ENCODE measurements around the gene ARHGAP15. TPM values are rescaled to one million over a fixed set of nuclear protein-coding genes. Genes with fewer than 3 reads are reported as not detected.

ARHGAP15 gene
- total RNA-seq, 1 experiment from 2014 or later: 0.42 TPM

DNA sequence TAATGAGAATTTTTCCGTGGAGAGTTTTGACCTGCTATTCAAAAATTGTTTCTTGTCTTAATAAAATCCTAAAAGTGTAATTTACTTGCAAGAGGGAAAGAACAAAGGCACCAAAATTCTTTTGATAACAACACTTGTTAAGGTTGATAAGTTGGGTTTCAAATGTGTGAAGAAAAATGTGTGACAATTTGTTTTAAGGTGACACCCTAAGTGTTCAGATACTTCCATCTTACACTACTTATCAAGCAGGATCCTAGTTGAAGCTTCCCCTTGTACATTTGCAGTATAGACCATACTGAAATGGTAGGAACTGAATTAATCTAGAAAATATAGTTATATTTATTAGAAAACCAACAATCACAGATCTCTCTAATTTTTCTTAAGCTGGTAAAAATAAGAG, 204.6 kb downstream of the ARHGAP15 start:
- no peak overlapping the region for H3K4me2 ChIP-seq (ENCODE audit: low read length)
- no peak overlapping the region for H2AFZ ChIP-seq (ENCODE audit: low read depth, low read length, poor library complexity, severe bottlenecking)
- POLR2A ChIA-PET: no interaction called here
- no peaks in the 10 kb centered on the region for H3K4me1 ChIP-seq (ENCODE audit: control insufficient read depth in 1 of 2, insufficient read depth in 2 of 2, low read length in 2 of 2)
- no peaks in the 10 kb centered on the region for H3K9me3 ChIP-seq (ENCODE audit: control insufficient read depth in 1 of 2, insufficient read depth in 1 of 2, low read depth in 1 of 2, low read length in 2 of 2)
- no peaks in the 10 kb centered on the region for H3K79me2 ChIP-seq (ENCODE audit: insufficient read depth, low read length)
- RAD21 ChIA-PET (ENCODE audit: low non-redundant PET in 1 of 2, low total read pairs in 2 of 2, uncharacterized antibody in 2 of 2, unreplicated experiment in 2 of 2): no interaction called here
- no peaks in the 10 kb centered on the region for H3K9me2 ChIP-seq (ENCODE audit: insufficient read depth)
- H3K27me3 ChIP-seq (ENCODE audit: insufficient read depth, low read length): peaks cover 9% of the 10 kb centered on the region
- H3K36me3 ChIP-seq (ENCODE audit: control insufficient read depth in 1 of 2, insufficient read depth in 2 of 2, low read length in 2 of 2): no peaks in the 10 kb centered on the region
- no peak for DNase-seq (ENCODE audit: low read depth, low spot score)
- TF ChIP-seq, protein P1, sequence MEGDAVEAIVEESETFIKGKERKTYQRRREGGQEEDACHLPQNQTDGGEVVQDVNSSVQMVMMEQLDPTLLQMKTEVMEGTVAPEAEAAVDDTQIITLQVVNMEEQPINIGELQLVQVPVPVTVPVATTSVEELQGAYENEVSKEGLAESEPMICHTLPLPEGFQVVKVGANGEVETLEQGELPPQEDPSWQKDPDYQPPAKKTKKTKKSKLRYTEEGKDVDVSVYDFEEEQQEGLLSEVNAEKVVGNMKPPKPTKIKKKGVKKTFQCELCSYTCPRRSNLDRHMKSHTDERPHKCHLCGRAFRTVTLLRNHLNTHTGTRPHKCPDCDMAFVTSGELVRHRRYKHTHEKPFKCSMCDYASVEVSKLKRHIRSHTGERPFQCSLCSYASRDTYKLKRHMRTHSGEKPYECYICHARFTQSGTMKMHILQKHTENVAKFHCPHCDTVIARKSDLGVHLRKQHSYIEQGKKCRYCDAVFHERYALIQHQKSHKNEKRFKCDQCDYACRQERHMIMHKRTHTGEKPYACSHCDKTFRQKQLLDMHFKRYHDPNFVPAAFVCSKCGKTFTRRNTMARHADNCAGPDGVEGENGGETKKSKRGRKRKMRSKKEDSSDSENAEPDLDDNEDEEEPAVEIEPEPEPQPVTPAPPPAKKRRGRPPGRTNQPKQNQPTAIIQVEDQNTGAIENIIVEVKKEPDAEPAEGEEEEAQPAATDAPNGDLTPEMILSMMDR (IDR thresholded peaks at IDR 0.05 in 2 of 3, conservative IDR thresholded peaks at IDR 0.05 in 1 of 3; ENCODE audit: borderline replicate concordance in 1 of 3, insufficient read depth in 1 of 3, low read depth in 2 of 3, low read length in 2 of 3): no peak
- TF ChIP-seq TCF7L2 (IDR thresholded peaks at IDR 0.05; ENCODE audit: borderline replicate concordance, extremely low read depth, insufficient read depth, insufficient read length) (no peak), ZBTB33 (IDR thresholded peaks at IDR 0.05; ENCODE audit: extremely low read depth, insufficient replicate concordance, low read length) (no peak), JUND (IDR thresholded peaks at IDR 0.05) (no peak), EZH2 (IDR thresholded peaks at IDR 0.05) (no peak), POLR2A (IDR thresholded peaks at IDR 0.05; ENCODE audit: borderline replicate concordance, extremely low read depth, insufficient read depth, insufficient read length) (no peak), ZFX (IDR thresholded peaks at IDR 0.05) (no peak), SIN3A (IDR thresholded peaks at IDR 0.05; ENCODE audit: low read depth) (no peak), ELF1 (IDR thresholded peaks at IDR 0.05; ENCODE audit: borderline replicate concordance, low read depth) (no peak), FOSL1 (IDR thresholded peaks at IDR 0.05; ENCODE audit: low read depth) (no peak), SRF (IDR thresholded peaks at IDR 0.05; ENCODE audit: low read depth) (no peak), EZH2phosphoT487 (IDR thresholded peaks at IDR 0.05; ENCODE audit: borderline replicate concordance) (no peak), REST (IDR thresholded peaks at IDR 0.05; ENCODE audit: low read depth) (no peak), POLR2AphosphoS5 (IDR thresholded peaks at IDR 0.05; ENCODE audit: low read depth, low read length) (no peak), SP1 (IDR thresholded peaks at IDR 0.05; ENCODE audit: low read depth) (no peak)
- TF ChIP-seq, protein P2, sequence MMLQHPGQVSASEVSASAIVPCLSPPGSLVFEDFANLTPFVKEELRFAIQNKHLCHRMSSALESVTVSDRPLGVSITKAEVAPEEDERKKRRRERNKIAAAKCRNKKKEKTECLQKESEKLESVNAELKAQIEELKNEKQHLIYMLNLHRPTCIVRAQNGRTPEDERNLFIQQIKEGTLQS (IDR thresholded peaks at IDR 0.05): no peak
- no peak overlapping the region for H3K9ac ChIP-seq (ENCODE audit: low read length)
- intact Hi-C loops (cut with micrococcal nuclease): no loop called here
- H3K27ac ChIP-seq (ENCODE audit: low read depth, low read length): no peak overlapping the region
- no peak for ATAC-seq
- CTCF ChIA-PET: no interaction called here
- no peaks in the 10 kb centered on the region for H4K20me1 ChIP-seq (ENCODE audit: insufficient read depth)
- no peak overlapping the region for H3K4me3 ChIP-seq (replicated peaks in 1 of 2; ENCODE audit: low read depth in 1 of 2, low read length in 2 of 2)
- BruUV-seq (replicated peaks): no TSS peak
